Hematopoietic multipotent progenitor cell treated with erythropoietin and hydrocortisone succinate and interleukin-3 and kit ligand, for 17 days (in vitro differentiated cells): ENCODE measurements around the gene EVA1C.
"Not testable (repeated sequence)": the region's sequence is repeated elsewhere in the genome, so short reads cannot be mapped to it uniquely, and the experiment has no call there.

ENCODE experiments used
- DNase-seq: peaks from one replicate; pipeline ENCODE4 v3.0.0-alpha.2; 2015; ENCODE audit warnings: low spot score

Gene EVA1C

GRCh38 chr21:32462564-32462963 is 50.1 kb downstream of the EVA1C start:
- DNase-seq, result not testable (repeated sequence)

GRCh38 chr21:32463367-32463766 is 50.9 kb downstream of the EVA1C start:
- no peak for DNase-seq

- DNase-seq, result no peak
Observed at GRCh38 chr21:32463889-32464300, 51.4 kb downstream of the EVA1C start.

- no peak for DNase-seq
Observed at GRCh38 chr21:32467291-32467690, 54.8 kb downstream of the EVA1C start.

GRCh38 chr21:32468681-32469111 is 56.2 kb downstream of the EVA1C start:
- peak; percentile 51 for DNase-seq

DNA sequence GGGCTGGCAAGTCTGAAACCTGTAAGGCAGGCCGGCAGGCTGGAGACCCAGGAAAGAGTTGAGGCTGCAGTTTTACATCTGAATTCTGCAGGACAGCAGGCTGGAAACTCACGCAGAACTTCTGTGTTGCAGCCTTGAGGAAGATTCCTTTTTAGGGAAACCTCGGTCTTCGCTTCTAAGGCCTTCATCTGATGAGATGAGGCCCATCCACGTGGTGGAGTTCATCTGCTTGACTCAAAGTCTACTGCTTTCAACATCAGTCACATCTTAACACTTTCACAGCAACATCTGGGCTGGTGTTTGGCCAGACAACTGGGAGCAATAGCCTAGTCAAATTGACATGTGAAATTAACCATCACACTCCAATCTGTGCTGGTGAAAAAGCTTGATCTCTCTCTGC is 57.1 kb downstream of the EVA1C start:
- no peak for DNase-seq

GRCh38 chr21:32470206-32470605 is 57.7 kb downstream of the EVA1C start:
- DNase-seq, result no peak

GRCh38 chr21:32472890-32473765 is 60.6 kb downstream of the EVA1C start:
- DNase-seq, result no peak

DNA sequence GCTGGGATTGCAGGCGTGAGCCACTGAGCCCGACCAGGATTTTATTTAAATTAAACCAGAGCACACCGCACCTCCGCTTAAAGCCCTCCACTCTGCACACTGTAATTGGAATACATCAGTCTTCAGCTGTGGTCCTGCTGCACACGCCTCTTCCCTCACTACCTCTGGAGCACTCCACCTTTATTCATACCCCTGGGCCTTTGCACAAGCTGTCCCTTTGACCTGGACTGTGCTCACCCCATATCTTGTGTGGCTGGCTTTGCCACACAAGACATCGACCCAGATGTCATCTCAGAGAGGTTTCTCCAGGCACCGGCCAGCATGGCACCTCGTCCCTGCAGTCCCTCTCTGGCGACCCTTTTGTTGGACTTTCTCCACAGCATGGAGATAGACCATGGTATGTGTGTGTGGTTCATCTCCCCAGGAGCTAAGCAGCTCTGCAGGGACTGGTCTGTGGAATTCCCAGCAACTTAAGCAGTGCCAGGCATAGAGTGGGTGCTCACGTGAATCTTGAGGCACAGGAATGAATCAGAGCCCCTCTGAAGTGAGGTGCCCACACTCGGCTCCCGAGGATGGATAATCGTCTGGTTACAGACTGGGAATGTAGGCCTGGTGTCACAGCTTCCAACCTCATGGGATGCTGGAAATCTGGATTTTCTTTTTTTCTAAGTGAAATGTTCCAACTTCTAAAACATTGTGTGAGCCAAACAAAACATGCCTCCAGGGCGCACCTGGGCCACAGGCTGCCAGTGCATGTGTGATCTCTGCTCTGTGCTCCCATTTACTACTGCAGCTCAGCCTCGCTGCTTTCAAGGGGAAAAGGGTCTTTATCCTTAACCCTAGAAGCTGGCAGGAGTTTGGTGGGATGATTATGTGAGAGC is 61.9 kb downstream of the EVA1C start:
- DNase-seq, result no peak

DNA sequence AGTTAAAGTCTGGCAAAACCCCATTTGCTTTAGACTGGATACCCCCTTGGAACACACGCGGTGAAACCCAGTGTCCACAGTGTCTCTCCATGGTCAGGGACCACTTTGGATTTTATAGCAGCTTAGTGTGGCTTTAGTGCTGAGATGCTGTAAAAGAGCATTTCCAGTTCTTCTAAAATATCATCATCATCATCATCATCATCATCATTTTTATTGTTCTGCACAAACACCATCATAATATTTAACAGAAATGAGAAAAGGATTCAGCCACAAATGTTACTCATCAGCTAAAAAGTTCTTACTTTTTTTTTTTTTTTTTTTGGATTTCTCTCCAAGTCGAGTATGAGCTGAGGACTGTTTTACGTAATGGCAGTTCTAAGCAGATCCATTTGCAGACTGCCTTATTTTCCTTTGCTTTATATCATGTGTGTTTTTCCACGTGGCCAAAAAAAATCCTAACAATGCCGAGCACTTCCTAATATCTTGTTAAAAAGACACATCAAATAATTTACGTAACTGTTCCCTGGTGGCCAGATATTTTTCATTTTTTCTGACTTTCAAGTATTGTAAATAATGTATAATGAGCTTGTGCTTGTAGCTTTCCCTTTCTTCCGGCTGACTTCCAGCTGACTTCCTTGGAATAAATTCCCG is 62.8 kb downstream of the EVA1C start:
- no peak for DNase-seq

- DNase-seq, result no peak
Observed at GRCh38 chr21:32476661-32477423, 64.3 kb downstream of the EVA1C start.

GRCh38 chr21:32477424-32477745 is 64.9 kb downstream of the EVA1C start:
- DNase-seq, result no peak

- DNase-seq, result no peak
Observed at GRCh38 chr21:32481875-32482408, 69.4 kb downstream of the EVA1C start.

GRCh38 chr21:32482565-32483292 is 70.2 kb downstream of the EVA1C start:
- DNase-seq, result no peak

DNA sequence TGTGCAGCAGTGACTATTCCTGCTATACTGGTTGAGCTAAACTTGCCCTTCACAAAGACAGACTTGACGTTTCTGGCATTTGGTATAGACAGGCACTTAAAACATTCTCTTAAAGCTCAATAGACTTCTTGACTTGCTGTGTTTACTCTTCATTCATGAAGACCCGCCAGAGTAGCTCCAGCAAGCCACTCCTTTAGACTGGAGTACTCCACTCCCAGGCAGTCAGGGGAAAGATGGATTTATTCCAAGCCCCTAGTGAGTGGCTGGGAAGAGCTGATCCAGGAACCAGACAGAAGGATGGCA is 70.7 kb downstream of the EVA1C start:
- DNase-seq, result no peak

DNA sequence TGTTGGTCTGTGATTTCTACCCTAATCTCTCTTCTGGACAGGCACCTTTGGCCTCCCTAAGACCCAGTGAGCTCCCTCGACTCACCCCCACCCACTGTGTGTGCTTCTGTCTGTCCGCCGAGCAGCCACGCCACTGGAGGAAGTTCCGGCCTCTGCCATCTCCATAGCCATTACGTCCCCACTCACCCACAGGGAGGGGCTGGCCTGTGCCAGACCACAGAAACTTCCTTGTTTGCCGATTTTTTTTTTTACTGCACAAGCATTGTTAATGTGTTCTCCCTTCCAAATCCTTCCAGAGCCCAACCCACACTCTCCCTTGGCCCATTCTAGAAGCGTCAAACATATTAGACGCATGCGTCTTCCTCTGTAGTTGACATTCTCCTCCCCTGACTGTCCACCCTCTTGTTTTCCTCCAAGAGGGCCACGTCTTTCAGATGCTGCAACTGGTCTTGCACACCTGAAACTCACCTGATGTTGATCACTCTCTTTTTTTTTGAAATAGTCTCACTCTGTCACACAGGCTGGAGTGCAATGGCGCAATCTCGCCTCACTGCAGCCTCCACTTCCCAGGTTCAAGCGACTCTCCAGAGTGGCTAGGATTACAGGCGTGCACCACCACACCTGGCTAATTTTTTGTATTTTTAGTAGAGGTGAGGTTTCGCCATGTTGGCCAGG is 72.3 kb downstream of the EVA1C start:
- no peak for DNase-seq

- DNase-seq, result no peak
Observed at GRCh38 chr21:32492376-32492775, 79.9 kb downstream of the EVA1C start.

DNA sequence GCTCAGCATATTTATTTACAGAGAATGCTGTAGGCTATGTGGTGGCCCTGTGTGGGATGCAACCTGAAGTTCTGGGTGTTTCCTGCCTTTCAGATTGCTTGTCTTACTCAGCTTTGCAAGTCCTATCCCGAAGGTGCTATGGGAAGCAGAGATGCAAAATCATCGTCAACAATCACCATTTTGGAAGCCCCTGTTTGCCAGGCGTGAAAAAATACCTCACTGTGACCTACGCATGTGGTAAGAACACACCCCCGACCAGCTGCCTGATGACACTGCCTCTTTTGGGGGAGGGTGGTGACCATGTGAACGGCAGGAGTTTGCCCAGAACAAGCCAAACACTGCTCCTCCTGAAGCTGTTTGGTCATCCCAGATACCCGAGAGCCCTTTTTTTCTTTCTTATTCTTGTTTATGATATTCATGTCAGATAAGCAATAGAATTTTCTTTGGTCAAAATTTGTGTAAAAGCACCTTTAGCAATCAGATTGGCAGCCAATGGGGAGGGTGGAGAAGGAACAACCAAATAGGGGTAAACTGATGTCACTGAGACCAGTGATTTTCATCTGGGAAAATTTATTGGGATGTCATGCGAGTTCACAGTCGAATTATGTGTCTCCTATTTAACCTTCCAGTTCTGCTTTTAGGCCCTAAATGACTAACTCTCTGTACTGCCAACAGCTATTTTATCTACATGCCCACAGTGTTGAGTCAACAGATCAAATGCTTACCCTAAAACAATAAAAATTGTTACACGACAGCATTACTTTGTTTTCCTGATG is 82.6 kb downstream of the EVA1C start:
- DNase-seq, result no peak

DNA sequence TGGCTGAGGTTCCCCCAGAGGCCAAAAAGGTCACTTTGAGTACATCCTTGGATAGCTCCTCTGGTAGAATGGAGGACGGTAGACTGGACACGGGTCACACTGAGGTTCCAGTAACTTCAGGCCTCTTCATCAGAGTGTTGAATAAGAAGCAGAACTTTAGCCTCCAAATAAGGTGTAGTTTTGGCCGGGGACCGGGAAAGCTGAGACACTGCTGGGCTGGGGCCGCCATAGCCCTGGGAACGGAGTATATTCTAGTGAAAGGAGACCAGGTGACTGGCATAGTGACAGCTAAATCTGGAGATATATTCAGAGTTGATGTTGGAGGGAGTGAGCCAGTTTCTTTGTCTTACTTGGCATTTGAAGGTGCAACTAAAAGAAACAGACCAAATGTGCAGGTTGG is 84.1 kb downstream of the EVA1C start:
- no peak for DNase-seq
